ENCODE data around the gene RAB40B. TPM values are rescaled to one million over a fixed set of nuclear protein-coding genes. Genes with fewer than 3 reads are reported as not detected.

The RAB40B gene
- total and polyA plus RNA-seq, 2 of the 13 experiments (the other 11 are each of a cell fraction or from before 2014, with no cell fraction given): 6.2 to 6.5 TPM

DNA sequence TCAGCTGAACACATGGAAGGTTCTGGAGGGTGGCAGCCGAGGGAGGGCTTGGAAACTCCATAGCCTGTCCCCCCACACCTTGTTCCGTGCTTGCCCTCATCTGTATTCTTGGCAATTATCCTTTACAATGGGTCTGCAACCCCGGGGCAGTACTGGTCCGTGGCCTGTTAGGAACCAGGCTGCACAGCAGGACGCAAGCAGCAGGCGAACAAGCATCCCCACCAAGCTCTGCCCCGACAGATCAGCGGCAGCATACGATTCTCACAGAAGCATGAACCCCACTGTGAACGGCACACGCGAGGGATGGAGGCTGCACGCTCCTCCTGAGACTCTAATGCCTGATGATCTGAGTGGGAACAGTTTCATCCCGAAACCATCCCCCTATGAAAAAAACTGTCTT is 56.5 kb downstream of the RAB40B start:
- Histone ChIP-seq H3K4me2 (ENCODE audit: low read depth, low read length) (no peak overlapping the region), H3K4me3 (replicated peaks in 1 of 3; ENCODE audit: insufficient read depth in 1 of 3, low read depth in 2 of 3, low read length in 3 of 3) (no peak overlapping the region), H3K27me3 (ENCODE audit: control insufficient read depth in 1 of 2, insufficient read depth in 2 of 2, low read length in 2 of 2) (no peaks in the 10 kb centered on the region; a peak in 1 of 5 replicates), H3K79me2 (ENCODE audit: insufficient read depth, low read length) (peaks cover 94% of the 10 kb centered on the region), H2AFZ (ENCODE audit: low read length) (no peak overlapping the region), H3K36me3 (replicated peaks in 1 of 2; ENCODE audit: control insufficient read depth in 1 of 2, insufficient read depth in 2 of 2, low read length in 2 of 2) (peaks cover 43 to 70% of the 10 kb centered on the region in 2 experiments), H4K20me1 (ENCODE audit: insufficient read depth, low read length) (peaks cover 50% of the 10 kb centered on the region), H3K4me1 (ENCODE audit: insufficient read depth, low read length) (peaks cover 46% of the 10 kb centered on the region), H3K27ac (ENCODE audit: extremely low read length, insufficient read depth, low read length) (no peak overlapping the region), H3K9ac (ENCODE audit: insufficient read depth, low read depth, low read length) (no peak overlapping the region), H3K9me3 (ENCODE audit: low read length) (no peaks in the 10 kb centered on the region)
- intact Hi-C loops (cut with micrococcal nuclease; ENCODE audit: unreplicated experiment) (no loop called here), in situ Hi-C loops (cut with HindIII; ENCODE audit: extremely low pct_ligation_motif_present, low pct_unique_long_range_greater_than_20kb) (no loop called here)
- DNase-seq (ENCODE audit: low spot score) (no peak), ATAC-seq (no peak), FAIRE-seq (no peak)
- POLR2A ChIA-PET: no interaction called here
- no TSS peak for BruUV-seq (replicated peaks)
- TF ChIP-seq GATAD2A (CRISPR knock-in tag; IDR thresholded peaks at IDR 0.05) (no peak), CENPT (CRISPR knock-in tag; IDR thresholded peaks at IDR 0.05; ENCODE audit: low read depth) (no peak), AGO2 (optimal IDR thresholded peaks at IDR 0.05; ENCODE audit: low read depth, low read length) (peak; percentile 48), SOX6 (IDR thresholded peaks at IDR 0.05) (no peak), SOX6 (CRISPR knock-in tag; IDR thresholded peaks at IDR 0.05) (no peak), NRL (CRISPR knock-in tag; IDR thresholded peaks at IDR 0.05; ENCODE audit: borderline replicate concordance) (0 out of 2 replicates have a peak, but pooled peaks have one; percentile 40)
- over 99% methylated on average over 14 of the region's 14 CpGs for WGBS (ENCODE audit: low lambda C conversion rate)
- CTCF ChIA-PET (ENCODE audit: low intra/inter-chr PET ratio, low total read pairs): no interaction called here

DNA sequence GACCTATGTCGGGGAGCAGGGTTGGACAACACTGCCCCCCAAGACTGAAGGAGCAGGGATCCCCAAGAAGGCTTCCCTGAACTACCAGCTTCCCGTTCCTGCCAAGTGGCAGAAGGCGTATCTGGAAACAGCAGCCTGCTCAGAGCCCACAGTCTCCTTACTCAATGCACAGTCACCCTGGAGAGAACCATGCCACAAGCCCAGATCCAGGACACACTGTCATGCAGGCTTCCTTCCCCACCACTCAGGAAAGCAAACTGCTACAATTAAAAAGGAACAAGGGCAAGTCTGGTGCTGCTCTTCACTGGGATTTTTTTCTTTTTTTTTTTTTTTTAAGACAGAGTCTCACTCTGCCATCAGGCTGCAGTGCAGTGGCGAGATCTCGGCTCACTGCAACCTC is 58.5 kb downstream of the RAB40B start:
- BruUV-seq (replicated peaks): no TSS peak
- intact Hi-C loops (cut with micrococcal nuclease; ENCODE audit: unreplicated experiment): no loop called here
- ChIA-PET CTCF (ENCODE audit: low intra/inter-chr PET ratio, low total read pairs) (no interaction called here), POLR2A (no interaction called here)
- peaks cover 94% of the 10 kb centered on the region for H3K79me2 ChIP-seq (ENCODE audit: insufficient read depth, low read length)
- H3K4me1 ChIP-seq (ENCODE audit: insufficient read depth, low read length): peaks cover 47% of the 10 kb centered on the region
- H3K4me2 ChIP-seq (ENCODE audit: low read depth, low read length): no peak overlapping the region
- H3K4me3 ChIP-seq (replicated peaks in 1 of 3; ENCODE audit: insufficient read depth in 1 of 3, low read depth in 2 of 3, low read length in 3 of 3): no peak overlapping the region
- peaks cover 46% of the 10 kb centered on the region for H4K20me1 ChIP-seq (ENCODE audit: insufficient read depth, low read length)
- FAIRE-seq (no peak), ATAC-seq (peak; percentile 20; the same call in 2 of the 3 replicates), DNase-seq (ENCODE audit: low spot score) (no peak)
- in situ Hi-C loops (cut with HindIII; ENCODE audit: extremely low pct_ligation_motif_present, low pct_unique_long_range_greater_than_20kb): no loop called here
- peaks cover 43 to 74% of the 10 kb centered on the region in 2 experiments for H3K36me3 ChIP-seq (replicated peaks in 1 of 2; ENCODE audit: control insufficient read depth in 1 of 2, insufficient read depth in 2 of 2, low read length in 2 of 2)
- no peak overlapping the region for H3K9ac ChIP-seq (ENCODE audit: insufficient read depth, low read depth, low read length)
- H3K27ac ChIP-seq (ENCODE audit: extremely low read length, insufficient read depth, low read length): no peak overlapping the region
- no peak for TF ChIP-seq NCOA2 (CRISPR knock-in tag; IDR thresholded peaks at IDR 0.05)
- no peak for TF ChIP-seq TAF1 (CRISPR knock-in tag; IDR thresholded peaks at IDR 0.05)
- TF ChIP-seq CBFB (CRISPR knock-in tag; IDR thresholded peaks at IDR 0.05): no peak
- TF ChIP-seq IKZF1 (IDR thresholded peaks at IDR 0.05): no peak
- TF ChIP-seq SIX1 (CRISPR knock-in tag; IDR thresholded peaks at IDR 0.05; ENCODE audit: borderline replicate concordance): no peak
- no peaks in the 10 kb centered on the region for H3K27me3 ChIP-seq (ENCODE audit: control insufficient read depth in 1 of 2, insufficient read depth in 2 of 2, low read length in 2 of 2)
- no peak overlapping the region for H2AFZ ChIP-seq (ENCODE audit: low read length)
- no peaks in the 10 kb centered on the region for H3K9me3 ChIP-seq (ENCODE audit: low read length)
- WGBS (ENCODE audit: low lambda C conversion rate): 95% methylated on average over 5 of the region's 5 CpGs
